GM19372 (cell line): Measurements from ENCODE around the gene PCCA.
"Not testable (repeated sequence)": the region's sequence is repeated elsewhere in the genome, so short reads cannot be mapped to it uniquely, and the experiment has no call there.

Experiments used
- ATAC-seq: cut with Tn5 transposase; IDR thresholded peaks from one replicate; pipeline ENCODE4 v1.9.1; 2021; ENCODE audit warnings: mild to moderate bottlenecking, low read depth, moderate library complexity; ENCODE audit not compliant: unreplicated experiment

PCCA gene

DNA sequence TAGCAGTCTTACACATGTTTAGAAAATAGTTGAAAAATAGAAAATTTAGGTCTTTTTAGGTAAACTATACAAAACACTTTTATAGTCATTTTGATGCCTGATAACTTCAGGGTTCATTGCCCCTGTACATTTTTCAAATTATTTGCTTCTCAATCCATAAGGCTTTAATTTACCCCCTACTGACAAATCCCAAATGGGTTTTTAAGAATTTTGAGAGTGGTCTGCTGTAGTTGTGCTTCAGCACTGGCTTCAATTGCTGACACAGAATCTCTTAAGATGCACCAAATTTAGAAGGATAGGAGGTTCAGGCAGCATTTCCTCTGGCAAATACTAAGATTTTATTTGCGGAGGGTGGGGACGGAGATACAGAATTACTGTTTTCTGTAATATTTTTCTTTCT is 89.4 kb downstream of the PCCA start:
- ATAC-seq = no peak

DNA sequence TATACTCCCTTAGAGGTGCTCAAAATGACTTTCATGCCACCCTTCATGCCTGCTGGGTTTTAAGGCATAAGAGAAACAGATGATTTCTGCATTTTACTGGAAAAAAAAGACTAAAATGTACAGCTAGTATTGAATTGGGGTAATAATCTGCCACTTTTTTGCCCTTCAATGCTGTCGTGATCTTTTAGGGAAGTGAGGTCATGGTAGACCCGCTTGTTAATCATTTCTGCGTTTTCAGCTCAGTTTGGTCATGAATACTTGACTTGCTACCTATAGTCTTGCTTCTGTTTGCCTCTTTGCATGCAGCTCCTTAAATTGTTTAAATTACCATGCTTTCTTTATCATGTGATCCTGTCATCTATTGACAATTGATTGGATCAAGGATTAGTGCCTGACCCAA is 90.4 kb downstream of the PCCA start:
- ATAC-seq = no peak

DNA sequence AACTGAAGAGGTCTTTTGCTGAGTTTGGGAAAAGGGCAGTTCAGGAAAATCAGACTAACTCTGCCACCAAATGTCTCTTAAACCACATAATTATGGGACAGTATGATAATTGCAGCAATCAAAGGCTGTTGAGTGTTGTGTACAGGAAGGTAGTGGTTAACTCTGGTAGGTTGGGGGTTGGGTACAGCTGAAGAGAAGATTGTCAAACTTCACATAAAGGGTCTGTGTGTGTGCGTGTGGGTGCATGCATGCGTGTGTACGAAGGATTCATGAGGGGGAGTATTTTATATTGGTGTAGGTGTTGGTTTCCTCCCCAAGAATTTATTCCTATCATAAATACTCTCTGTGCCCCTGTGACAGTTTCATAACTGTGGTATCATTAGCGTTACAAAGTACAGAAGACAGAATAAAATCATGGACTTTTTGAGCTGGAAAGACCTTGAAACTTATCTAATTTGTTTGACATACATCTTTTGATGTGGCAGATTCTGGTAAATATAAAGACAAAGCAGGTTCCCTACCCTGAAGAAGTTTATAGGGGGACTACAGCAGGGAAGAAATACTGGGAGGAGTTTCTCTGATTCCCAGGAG is 94.1 kb downstream of the PCCA start:
- ATAC-seq = no peak

DNA sequence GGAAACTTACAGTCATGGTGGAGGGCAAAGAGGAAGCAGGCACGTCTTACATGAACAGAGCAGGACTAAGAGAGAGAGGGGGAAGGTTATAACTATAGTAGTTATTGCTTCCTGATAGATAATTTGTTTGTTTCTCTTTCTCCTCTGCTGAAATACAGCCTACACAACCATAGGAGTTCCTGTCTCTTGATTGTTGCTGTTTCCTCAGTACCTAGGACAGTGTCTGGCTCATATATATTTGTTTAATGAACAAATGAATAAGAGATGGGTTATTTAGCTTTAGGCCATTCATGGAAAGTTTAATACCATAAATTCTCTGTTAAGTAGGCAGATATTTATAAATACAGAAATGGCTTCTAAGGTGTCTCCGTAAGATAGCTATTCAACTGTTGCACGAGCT is 95.2 kb downstream of the PCCA start:
- no peak for ATAC-seq

DNA sequence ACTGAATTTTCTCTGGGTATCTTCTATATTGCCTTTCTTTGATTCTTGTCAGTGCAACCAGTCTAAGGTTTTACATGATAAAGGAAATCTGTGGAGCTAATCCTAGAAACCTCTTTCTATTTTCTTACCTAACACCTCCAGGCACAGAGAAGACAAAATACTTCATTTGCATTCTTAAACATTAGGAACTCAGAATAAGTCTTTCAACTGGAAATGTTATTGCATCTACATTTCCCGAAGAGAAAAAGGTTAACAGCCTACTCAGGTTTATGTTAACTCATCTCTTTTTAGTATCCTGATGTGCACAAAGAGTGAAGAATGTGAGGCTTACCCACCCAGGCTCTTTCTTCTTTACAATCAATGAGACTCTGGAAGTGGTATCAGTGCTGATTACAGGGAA is 106.7 kb downstream of the PCCA start:
- no peak for ATAC-seq

DNA sequence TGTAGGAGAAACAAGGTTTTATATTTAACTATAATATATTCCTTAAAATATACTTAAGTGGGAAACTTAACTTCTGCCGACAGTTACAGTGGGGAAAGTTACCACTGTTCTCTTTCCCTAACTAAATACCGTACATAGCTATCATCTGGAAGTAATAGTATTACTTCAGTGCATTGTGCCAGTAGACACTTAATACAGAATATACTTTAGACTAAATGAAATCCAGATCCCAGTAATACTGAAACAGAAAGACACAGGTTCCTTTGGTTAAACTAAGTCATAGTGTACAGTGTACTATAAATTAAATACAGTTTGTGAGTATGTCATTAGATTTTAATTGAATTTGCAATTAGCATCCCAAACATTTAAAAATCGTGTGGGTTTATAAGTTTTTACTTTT is 107.5 kb downstream of the PCCA start:
- no peak for ATAC-seq

DNA sequence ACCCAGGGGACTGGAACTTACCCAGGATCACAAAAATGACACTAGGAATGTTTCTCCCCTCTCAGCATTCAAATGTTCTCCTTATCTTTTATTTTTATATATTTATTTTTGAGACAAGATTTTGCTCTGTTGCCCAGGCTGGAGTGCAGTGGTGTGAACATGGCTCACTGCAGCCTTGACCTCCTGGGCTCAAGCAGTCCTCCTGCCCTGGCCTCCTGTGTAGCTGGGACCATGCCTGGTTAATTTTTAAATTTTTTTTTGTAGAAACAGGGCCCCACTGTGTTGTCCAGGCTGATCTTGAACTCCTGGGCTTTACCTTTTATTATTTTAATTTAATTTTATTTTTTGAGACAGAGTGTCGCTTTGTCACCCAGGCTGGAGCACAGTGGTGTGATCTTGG is 108.2 kb downstream of the PCCA start:
- no peak for ATAC-seq

DNA sequence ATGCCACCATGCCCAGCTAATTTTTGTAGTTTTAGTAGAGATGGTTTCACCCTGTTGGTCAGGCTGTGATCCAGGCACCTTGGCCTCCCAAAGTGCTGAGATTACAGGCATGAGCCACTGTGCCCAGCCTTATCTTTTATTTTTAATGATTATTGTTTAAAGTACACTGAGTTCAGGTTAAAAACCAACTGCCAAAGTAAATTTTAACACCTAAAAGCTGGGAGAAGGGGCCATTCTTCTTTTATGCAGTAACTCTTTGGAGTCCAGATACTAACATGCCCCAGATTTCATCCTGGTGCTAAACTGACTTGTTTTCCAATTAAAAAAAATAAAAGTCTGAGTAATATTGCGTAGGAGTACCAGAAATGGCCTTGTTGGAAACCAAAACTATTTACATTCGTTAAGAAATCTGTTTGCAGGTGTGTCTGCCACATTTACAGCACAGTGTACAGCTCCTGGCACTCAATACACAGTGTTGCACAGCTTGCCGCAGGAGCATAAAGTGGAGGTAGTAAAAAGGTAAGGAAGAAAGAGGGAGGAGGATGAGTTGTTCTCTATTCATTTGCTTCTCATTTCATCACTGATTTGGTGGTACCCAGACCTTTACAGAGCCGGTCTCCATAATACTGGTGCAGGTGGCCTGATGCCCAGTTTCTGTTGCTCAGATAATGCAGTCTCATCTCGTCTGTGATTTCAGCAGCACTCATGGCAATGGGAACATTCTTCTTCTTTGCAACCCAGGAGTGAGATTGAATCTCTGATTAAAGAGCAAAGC is 108.9 kb downstream of the PCCA start:
- ATAC-seq = no peak

DNA sequence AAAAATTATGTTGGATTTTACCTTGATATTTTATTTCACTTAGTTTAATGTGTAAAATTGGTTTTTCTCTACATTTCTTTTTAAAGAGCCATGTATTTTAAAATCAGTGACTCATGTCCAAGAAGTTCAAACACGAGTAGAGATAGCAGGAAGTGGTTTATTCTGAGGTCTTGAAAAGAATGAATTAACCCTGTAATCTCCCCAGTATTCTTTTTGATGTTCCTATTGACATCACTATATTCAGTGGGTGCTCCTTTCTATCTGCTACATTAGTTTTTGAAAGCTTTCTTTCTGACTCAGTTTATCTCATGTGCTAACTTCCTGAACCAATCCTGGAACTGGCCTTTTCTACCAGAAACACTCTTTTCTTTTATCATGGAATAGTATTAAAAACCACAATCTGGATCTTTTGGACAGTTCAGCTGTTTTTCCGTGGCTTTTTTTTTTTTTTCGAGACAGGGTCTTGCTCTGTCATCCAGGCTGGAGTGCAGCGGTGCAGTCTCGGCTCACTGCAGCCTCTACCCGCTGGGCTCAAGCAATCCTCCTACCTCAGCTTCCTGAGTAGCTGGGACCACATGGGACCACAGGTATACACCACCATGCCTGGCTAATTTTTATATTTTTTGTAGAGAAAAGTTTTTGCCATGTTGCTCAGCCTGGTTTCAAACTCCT is 114.9 kb downstream of the PCCA start:
- ATAC-seq = no peak

DNA sequence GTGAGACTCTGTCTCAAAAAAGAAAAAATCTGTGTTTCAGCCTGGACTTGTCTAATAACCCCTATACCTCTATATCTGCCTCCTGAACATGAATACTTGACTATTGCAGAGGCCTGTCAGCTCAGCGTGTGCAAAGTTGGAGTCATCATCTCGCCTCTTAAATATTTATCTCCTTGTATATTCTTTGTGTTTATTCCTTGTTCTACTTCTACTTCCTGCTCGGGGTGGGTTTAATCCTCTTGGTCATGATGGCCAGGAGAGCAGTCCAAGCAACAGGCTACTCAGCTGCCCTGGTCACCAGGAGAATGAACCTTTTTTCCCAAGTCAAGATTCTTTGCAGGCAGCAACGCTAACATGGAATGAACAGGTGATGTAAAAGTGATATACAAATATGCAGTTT is 119.1 kb downstream of the PCCA start:
- ATAC-seq = no peak

DNA sequence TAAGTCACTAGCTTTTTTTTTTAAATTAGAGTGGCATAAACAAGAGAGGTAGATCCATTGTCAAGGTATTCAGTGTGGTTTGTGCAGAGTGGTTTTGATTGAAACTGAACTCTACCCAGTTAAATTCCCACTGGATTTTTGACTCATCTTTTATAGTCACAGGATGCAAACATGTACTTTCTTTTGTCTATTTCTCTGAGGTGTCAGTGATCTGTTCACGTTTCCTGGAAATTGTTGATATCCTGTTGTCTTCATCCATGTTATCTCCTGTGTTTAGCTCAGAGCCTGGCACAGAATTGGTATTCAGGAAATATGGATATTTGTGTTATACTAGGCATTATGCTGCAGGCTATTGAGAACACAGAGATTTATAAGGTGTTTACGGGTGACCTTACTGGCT is 119.7 kb downstream of the PCCA start:
- ATAC-seq = no peak

DNA sequence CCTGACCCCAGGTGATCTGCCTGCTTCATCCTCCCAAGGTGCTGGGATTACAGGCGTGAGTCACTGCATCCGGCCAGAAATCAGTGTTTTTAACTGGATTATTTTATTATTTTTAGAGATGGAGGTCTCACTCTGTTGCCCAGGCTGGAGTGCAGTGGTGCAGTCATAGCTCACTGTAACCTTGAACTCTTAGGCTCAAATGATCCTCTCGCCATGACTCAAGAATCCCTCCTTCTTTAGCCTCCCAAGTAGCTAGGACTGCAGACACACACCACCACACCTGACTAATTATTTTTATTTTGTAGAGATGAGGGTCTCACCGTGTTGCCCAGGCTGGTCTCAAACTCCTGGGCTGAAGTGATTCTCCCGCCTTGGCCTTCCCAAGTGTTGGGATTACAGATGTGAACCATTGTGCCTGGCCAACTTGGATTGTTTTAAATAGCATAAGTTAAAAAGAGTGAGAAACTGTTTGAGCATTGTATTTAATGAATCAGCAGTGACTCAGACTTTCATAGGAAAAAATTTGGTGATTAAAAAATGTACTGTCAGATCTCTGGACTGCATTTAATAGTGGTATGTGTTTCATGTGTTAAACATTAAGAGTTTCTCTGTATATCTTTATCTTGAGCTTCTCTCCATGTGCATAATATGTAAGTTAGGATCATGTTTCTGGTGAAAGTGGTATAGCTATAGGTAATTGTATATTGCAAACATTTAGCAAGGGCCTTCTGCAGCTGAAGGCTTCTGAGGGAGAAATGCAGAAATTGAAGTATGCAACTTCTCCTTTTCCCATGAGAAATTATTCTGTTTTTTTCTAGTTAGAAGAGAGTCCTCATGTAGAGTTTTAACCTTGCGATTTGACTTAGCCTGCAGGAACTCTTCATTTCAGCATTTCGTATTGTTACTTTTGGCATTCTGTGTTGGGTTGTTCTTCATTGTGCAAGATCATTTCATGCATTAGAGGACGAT is 121.2 kb downstream of the PCCA start:
- no peak for ATAC-seq

DNA sequence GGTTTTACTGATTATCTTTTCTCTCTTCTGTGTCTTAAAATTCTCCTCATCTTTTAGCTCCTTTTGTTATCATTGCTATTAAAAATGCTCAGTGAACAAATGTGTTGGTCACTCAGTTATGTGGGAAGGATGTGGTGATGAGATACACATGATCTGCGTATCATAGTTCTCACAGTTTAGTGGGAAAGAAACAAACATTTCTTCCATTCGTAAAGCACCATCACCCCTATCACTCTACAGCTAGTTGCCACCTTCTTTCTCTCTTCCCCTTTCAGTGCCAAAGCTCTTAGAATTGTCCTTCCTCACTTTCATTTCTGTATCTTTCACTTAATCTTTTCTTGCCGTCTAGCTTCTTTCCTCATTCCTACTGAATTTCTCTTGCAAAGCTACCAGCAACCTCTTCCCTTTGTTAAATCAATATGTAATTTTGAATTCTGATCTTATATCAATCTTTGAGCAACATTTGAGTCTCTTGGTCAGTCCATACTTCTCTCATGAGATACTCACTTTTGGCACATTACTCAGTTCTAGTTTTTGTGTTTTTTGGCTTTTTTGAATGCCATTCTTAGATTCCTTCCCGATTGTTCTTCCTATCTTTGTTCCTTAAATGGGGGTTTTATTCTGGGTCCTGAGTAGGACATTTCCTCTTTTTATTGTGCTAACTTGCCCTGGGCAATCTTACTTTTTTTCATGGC is 122.3 kb downstream of the PCCA start:
- no peak for ATAC-seq

DNA sequence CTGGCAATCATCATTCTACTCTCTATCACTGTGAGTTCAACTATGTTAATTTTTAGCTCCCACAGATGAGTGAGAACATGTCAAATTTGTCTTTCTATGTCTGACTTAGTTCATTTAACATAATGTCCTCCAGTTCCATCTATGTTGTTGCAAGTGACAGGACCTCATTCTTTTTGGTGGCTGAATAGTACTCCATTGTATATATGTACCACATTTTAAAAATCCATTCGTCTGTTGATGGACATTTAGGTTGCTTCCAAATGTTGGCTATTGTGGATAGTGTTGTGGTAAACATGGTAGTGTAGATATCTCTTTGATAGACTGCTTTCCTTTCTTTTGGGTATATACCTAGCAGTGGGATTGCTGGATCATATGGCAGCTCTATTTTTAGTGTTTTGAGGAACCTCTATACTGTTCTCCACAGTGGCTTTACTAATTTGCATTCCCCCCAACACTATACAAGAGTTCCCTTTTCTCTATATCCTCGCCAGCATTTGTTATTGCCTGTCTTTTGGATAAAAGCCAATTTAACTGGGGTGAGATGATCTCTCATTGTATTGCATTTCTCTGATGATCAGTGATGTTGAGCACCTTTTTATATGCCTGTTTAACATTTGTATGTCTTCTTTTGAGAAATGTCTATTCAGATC is 124.1 kb downstream of the PCCA start:
- no peak for ATAC-seq

DNA sequence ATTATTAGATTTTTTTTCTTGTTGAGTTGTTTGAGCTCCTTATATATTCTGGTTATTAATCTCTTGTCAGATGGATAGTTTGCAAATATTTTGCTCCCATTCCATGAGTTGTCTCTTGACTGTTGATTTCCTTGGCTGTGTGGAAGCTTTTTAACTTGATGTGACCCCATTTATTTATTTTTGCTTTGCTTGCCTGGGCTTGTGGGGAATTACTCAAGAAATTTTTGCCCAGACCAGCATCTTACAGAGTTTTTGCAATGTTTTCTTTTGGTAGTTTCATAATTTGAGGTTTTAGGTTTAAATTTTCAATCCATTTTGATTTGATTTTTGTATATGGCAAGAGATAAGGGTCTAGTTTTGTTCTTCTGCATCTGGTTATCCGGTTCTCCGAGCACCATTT is 124.7 kb downstream of the PCCA start:
- no peak for ATAC-seq

DNA sequence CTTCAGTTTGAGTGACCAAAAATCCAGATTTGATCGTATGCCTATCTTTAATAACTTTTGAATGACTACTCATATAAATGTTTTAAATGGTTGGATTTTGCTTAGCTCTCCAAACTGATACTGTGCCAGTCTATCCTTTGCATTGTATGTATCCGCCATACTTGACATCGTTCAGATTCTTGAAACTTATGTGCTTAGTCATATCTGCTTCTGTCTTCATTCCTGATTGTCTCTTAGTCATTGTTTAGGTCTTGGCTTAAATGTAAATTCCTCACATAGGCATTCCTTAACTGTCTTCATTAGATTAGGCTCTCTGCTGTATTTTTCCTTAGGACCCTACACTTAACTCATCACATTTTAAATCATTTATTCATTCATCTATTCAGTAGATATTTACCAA is 126.0 kb downstream of the PCCA start:
- ATAC-seq = no peak

DNA sequence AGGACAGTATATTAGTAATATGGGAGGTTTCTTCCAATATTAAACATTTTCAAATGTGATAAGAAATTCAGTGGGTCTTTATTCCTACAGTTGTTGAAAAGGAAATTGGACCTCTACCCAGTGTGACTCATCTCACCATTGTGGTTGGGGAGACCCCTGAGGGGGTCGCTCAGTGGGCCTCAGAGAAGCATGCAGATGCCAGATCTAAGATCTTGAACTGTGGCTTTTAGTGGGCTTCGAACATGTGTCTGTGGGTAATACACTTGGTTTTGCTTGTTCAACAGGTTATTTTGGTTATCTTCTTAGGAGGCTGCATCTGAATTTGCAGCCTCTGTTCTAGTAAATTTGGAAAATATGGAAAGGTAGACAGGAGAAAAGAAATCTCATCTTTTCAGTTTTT is 132.3 kb downstream of the PCCA start:
- no peak for ATAC-seq

DNA sequence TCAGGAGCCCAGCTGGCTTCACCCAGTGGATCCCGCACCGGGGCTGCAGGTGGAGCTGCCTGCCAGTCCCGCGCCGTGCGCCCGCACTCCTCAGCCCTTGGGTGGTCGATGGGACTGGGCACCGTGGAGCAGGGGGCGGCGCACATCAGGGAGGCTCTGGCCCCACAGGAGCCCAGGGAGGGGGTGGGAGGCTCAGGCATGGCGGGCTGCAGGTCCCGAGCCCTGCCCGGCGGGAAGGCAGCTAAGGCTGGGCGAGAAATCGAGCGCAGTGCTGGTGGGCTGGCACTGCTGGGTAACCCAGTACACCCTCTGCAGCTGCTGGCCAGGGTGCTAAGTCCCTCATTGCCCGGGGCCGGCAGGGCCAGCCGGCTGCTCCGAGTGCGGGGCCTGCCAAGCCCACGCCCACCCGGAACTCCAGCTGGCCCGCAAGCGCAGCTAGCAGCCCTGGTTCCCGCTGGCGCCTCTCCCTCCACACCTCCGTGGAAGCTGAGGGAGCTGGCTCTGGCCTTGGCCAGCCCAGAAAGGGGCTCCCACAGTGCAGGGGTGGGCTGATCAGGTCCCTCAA is 135.2 kb downstream of the PCCA start:
- not testable (repeated sequence) for ATAC-seq

DNA sequence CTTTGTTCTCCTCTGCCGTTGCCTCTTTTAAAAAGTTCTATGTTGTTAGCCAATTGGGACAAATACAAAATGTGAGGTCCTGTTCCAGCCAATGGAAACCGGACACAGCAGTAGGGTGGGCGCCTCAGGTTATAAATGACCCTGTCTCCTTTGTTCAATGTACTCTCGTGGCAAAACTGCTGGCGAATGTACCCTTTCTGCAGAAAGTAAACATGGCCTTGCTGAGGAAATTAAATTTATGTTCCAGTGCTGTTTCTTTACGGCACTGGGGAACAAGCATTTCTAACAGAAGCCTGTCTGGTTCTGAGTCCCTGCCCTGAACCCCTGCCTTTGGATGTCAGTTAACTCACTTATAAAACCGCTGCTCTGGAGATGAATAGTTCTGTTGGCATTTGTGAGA is 140.7 kb downstream of the PCCA start:
- no peak for ATAC-seq
